Kidney (tissue), 14 donors: Measurements from ENCODE around the gene CLDN14. TPM values are rescaled to one million over a fixed set of nuclear protein-coding genes. Genes with fewer than 3 reads are reported as not detected.

Source experiments
- DNase-seq, 5 donors: peaks; one replicate each; pipeline ENCODE4 v3.0.0-alpha.2; 2013 to 2020
- FAIRE-seq: peaks from 2 replicates; lab custom pipeline; 2012; peaks lifted over from hg19 to GRCh38; lab: Jason Lieb, UNC
- H3K27ac ChIP-seq, 2 donors: one replicate each; pipeline ENCODE4 v1.7.0; 2013; ENCODE audit warnings: low read depth in 2 of 2, low read length in 2 of 2, inconsistent platforms in 1 of 2
- H3K27me3 ChIP-seq: one replicate; pipeline ENCODE4 v1.7.1; 2013; ENCODE audit warnings: low read length, inconsistent platforms; ENCODE audit not compliant: control insufficient read depth, insufficient read depth
- H3K36me3 ChIP-seq, 3 donors: one replicate each; pipeline versions ENCODE4 v1.7.0 to v1.7.1; 2013; ENCODE audit warnings: low read length in 3 of 3, control low read depth in 1 of 3, inconsistent platforms in 1 of 3; ENCODE audit not compliant: insufficient read depth in 3 of 3, control insufficient read depth in 2 of 3
- H3K4me1 ChIP-seq, 3 donors: one replicate each; pipeline versions ENCODE4 v1.7.0 to v1.7.1; 2013; ENCODE audit warnings: low read length in 3 of 3, inconsistent platforms in 1 of 3, low read depth in 1 of 3; ENCODE audit not compliant: control insufficient read depth in 2 of 3, insufficient read depth in 2 of 3
- H3K4me3 ChIP-seq, 3 donors: one replicate each; pipeline versions ENCODE4 v1.7.0 to v1.8.1; 2013; ENCODE audit warnings: low read length in 3 of 3, control low read depth in 1 of 3, inconsistent platforms in 1 of 3
- H3K9ac ChIP-seq, 3 donors: one replicate each; pipeline versions ENCODE4 v1.7.0 to v1.7.1; 2013; ENCODE audit warnings: low read length in 3 of 3, control low read depth in 1 of 3, inconsistent platforms in 1 of 3
- H3K9me3 ChIP-seq, 3 donors: one replicate each; pipeline versions ENCODE4 v1.7.0 to v1.7.1; 2013; ENCODE audit warnings: low read length in 3 of 3, control low read depth in 1 of 3, inconsistent platforms in 1 of 3; ENCODE audit not compliant: control insufficient read depth in 2 of 3, insufficient read depth in 1 of 3
- intact Hi-C: fragments of 100-400 bp; cut with DNase I; formaldehyde crosslinking; loops from one replicate; pipeline ENCODE4 v1.11.1; 2022
- polyA plus RNA-seq: library from polyadenylated mRNA; stranded (reverse); fragments of 350-450 nt; fragmentation: Illumina TruSeq; extraction: RNeasy Lipid Tissue Mini Kit (QIAGEN cat#74804); gene quantifications from one replicate; pipeline ENCODE4 v1.2.3, GENCODE V29; 2014; ENCODE audit warnings: low read depth, low replicate concordance; ENCODE audit not compliant: insufficient read depth
- total RNA-seq: library from RNA; stranded (reverse); fragmentation: NEBNext Ultra II Directional; extraction: Animal tissue kit (Norgen Biotek cat#: 25700); gene quantifications from one replicate; pipeline ENCODE4 v1.2.1, GENCODE V29; 2021
- TF ChIP-seq, protein P1 (sequence below): IDR thresholded peaks from 3 replicates; pipeline ENCODE4 v1.5.1; 2012; ENCODE audit warnings: mild to moderate bottlenecking, moderate library complexity, borderline replicate concordance; ENCODE audit not compliant: insufficient read depth; ENCODE audit errors: extremely low read depth
- donor health status: control.
- donor health status: control.
- donor health status: control.
- donor health status: control.
- donor health status: control.
- donor health status: DM: yes; HTN: yes; CAD: no.
- donor health status: Normal renal cell carcinoma (clear cell type).

The CLDN14 gene
- total and polyA plus RNA-seq, 2 donors from 2014 or later, result 8.7 to 10.0 TPM

DNA sequence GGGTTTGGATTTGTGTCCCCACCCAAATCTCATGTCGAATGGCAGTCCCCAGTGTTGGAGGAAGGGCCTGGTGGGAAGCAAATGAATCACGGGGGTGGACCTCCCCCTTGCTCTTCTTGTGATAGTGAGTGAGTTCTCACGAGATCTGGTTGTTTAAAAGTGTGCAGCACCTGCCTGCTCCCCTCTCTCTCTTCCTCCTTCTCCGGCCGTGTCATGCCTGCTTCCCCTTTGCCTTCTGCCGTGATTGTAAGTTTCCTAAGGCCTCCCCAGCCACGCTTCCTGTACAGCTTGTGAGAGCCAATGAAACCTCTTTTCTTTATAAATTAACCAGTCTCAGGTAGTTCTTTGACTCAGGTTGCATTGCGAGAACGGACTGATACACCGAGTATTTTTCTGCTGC, 15.9 kb downstream of the CLDN14 start:
- H3K36me3 ChIP-seq, result no peaks in the 10 kb centered on the region
- H3K4me3 ChIP-seq, result no peak overlapping the region
- no peaks in the 10 kb centered on the region for H3K9me3 ChIP-seq
- TF ChIP-seq, protein P1, sequence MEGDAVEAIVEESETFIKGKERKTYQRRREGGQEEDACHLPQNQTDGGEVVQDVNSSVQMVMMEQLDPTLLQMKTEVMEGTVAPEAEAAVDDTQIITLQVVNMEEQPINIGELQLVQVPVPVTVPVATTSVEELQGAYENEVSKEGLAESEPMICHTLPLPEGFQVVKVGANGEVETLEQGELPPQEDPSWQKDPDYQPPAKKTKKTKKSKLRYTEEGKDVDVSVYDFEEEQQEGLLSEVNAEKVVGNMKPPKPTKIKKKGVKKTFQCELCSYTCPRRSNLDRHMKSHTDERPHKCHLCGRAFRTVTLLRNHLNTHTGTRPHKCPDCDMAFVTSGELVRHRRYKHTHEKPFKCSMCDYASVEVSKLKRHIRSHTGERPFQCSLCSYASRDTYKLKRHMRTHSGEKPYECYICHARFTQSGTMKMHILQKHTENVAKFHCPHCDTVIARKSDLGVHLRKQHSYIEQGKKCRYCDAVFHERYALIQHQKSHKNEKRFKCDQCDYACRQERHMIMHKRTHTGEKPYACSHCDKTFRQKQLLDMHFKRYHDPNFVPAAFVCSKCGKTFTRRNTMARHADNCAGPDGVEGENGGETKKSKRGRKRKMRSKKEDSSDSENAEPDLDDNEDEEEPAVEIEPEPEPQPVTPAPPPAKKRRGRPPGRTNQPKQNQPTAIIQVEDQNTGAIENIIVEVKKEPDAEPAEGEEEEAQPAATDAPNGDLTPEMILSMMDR, result no peak
- H3K9ac ChIP-seq, result no peak overlapping the region
- intact Hi-C loops, result no loop called here
- FAIRE-seq, result no peak
- H3K27ac ChIP-seq, result peak overlapping the region in 1 of 2 donors; percentile 26
- peak in 1 of 5 donors; percentile 69 for DNase-seq
- no peaks in the 10 kb centered on the region for H3K27me3 ChIP-seq
- peaks cover 0 to 20% (median 7%) of the 10 kb centered on the region in 3 donors for H3K4me1 ChIP-seq

DNA sequence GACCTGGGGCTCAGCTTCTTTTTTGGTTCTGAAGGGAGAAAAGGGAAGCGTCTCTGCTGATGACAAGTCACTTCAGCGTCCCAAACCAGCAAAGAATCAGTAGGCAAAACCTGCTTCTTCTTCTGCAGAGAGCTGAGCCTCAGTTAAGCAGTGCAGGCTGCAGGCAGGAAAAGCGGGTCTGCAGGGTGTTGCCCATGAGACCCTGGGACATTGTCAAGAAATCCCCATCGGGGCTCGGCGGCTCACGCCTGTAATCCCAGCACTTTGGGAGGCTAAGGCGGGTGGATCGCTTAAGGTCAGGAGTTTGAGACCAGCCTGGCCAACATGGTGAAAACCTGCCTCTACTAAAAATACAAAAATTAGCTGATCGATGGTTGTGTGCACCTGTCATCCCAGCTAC, 16.7 kb downstream of the CLDN14 start:
- Histone ChIP-seq H3K9me3 (no peaks in the 10 kb centered on the region), H3K9ac (peak overlapping the region in 1 of 3 donors; percentile 10), H3K36me3 (no peaks in the 10 kb centered on the region), H3K27ac (no peak overlapping the region), H3K27me3 (no peaks in the 10 kb centered on the region), H3K4me3 (no peak overlapping the region), H3K4me1 (peaks cover 0 to 20% (median 7%) of the 10 kb centered on the region in 3 donors)
- no peak for FAIRE-seq
- TF ChIP-seq, protein P1, result no peak
- peak in 1 of 5 donors; percentile 32 for DNase-seq
- intact Hi-C loops, result no loop called here

DNA sequence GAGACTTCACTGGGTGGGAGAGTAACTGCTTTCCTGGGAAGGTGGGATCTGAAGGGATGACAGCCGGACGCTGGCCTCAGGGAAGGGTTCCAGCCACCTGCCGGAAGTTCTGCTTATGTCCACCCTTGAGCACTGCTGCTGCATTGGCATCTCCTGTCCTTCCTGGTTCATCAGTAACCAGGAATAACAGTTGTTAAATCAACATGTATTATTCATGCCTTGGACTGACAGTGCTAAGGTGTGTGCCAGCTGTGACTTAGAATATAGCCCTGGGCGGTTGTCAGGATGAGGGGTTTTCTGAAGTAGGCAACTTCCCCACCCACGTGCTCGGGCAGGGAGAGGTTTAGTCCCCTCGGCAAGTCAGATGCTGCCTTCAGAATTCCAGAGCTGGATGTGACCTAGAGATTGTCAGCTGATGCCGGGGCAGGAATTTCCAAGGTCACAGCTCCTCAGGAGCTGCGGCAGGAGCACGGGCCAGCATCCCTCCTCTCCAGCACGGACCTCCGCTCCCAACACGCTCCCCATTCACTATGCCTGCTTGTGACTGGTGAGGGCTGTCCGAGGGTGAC, 17.9 kb downstream of the CLDN14 start:
- FAIRE-seq, result no peak

More for the DNA sequence above, 17.9 kb downstream of the CLDN14 start:
- intact Hi-C loops, result no loop called here
- H3K4me1 ChIP-seq, result peaks cover 0 to 20% (median 7%) of the 10 kb centered on the region in 3 donors
- peak overlapping the region in 1 of 3 donors; percentile 60 for H3K9ac ChIP-seq
- DNase-seq, result peak in 4 of 5 donors; percentile 38 to 85 (median 50)
- no peaks in the 10 kb centered on the region for H3K36me3 ChIP-seq
- TF ChIP-seq, protein P1, result no peak
- H3K27ac ChIP-seq, result peak overlapping the region; percentile 56 to 88
- no peaks in the 10 kb centered on the region for H3K9me3 ChIP-seq
- no peaks in the 10 kb centered on the region for H3K27me3 ChIP-seq
- peak overlapping the region in 1 of 3 donors; percentile 41 for H3K4me3 ChIP-seq
